Stimulated activated naive CD8-positive, alpha-beta T cell treated with anti-CD3 and anti-CD28 coated beads, Interleukin-15, Interleukin-2, amounts not matched to agents 100 ng/mL and 50 ng/mL, for 24 hours (primary cell): ENCODE results near the gene SYNRG.
A peak's percentile ranks its signal among the peaks of the same experiment; 100 is the strongest.

ENCODE experiments used
- H3K27ac Mint-ChIP-seq: one replicate; pipeline ENCODE4 v1.8.0; 2021; ENCODE audit warnings: mild to moderate bottlenecking, mixed read lengths
- H3K27me3 Mint-ChIP-seq: one replicate; pipeline ENCODE4 v1.8.0; 2021; ENCODE audit warnings: mixed read lengths
- H3K36me3 Mint-ChIP-seq: one replicate; pipeline ENCODE4 v1.8.0; 2021; ENCODE audit warnings: low read depth, mixed read lengths
- H3K4me1 Mint-ChIP-seq: one replicate; pipeline ENCODE4 v1.8.0; 2021; ENCODE audit warnings: low read depth, mixed read lengths
- H3K4me3 Mint-ChIP-seq: one replicate; pipeline ENCODE4 v1.8.0; 2021; ENCODE audit warnings: mild to moderate bottlenecking, mixed read lengths
- H3K9me3 Mint-ChIP-seq: one replicate; pipeline ENCODE4 v1.8.0; 2021; ENCODE audit warnings: mixed read lengths

SYNRG gene

DNA sequence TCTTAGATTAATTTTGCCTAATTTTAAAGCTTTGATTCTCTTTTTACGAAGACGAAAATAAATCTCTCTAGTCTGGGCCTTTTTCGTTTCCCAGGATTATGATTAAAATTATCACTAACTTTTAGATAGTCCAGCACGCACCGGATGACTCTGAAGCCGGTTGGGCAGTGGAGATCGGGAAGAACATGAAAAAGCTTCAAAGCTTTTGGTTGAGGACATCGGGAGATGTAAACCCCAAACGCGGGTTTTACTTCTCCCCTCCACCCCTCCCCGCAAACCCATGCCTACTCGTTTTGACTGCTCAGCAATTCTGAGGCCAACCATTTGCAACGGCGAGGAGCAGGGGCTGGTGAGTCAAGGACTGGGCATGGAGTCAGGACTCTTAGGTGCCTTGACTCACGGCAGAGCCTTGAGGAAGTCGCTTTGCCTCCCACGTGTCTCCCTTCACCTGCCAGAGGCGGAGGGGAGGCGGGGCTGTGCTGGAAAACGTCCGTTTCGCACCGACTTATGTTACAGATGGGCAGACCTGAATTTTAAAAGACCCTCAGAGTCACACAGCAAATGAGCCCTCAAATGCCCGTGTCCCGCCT is 120.5 kb downstream of the SYNRG start:
- Mint-ChIP-seq H3K36me3 (no peaks in the 10 kb centered on the region), H3K27me3 (no peaks in the 10 kb centered on the region), H3K4me1 (peaks cover 50% of the 10 kb centered on the region), H3K27ac (peak overlapping the region; percentile 89), H3K4me3 (peak overlapping the region; percentile 88), H3K9me3 (no peaks in the 10 kb centered on the region)

DNA sequence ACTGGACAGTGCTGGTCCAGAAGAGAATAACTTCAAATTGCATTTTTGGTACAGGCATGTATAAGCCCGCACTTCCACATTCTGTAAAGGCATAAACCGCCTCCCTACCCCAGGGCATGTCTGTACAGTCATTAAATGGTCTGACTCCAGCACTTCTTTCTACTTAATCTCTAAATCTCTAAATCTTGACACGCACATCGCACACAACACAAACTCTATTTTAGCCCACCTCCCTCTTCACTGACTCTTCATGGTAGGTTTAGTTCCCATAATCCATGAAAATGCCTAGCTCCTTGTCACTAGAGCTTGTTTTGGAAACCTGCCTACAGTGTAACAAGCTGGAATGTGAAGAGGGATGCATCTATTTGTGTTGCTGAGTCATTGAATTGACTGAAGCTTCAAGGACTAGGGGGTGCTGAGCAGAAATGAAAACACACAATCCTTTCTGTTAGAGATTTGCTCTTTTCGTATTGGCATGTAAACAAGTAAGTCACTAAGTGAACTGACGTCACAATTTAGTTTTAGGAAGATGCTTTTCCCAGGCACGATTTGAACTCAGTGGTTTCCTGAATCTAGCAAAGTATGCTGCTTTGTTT is 121.1 kb downstream of the SYNRG start:
- Mint-ChIP-seq H3K27me3 (no peaks in the 10 kb centered on the region), H3K4me3 (peak overlapping the region; percentile 88), H3K27ac (peak overlapping the region; percentile 61), H3K4me1 (peaks cover 50% of the 10 kb centered on the region), H3K36me3 (no peaks in the 10 kb centered on the region), H3K9me3 (no peaks in the 10 kb centered on the region)

DNA sequence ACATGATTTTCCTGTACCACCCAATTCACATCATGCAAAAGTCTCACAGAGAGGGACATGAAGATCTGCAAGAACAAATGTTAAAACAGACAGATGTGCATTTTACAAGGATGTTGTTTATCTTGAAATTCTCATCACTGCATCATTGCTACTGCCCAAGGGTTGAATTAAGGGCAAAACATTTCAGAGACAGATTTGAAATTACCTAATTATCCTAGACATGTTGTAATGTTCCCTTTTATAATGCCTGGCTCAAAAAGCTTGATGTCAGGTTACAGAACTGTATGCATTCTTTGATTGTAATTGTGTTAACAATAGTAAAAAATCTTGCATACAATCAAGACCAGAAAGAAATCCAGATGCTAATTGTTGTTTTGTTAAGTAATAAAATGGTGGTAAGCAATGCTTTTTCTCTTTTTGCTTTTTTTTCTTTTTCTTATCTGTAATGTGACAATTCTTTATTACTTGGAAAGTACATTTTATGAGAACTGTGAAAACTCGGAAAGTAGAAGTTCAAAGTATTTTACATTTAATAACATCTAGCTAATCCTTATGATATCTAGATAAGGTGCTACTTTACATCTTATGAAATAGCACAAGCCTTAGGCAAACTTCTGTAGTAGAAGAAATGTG is 123.2 kb downstream of the SYNRG start:
- peaks cover 37% of the 10 kb centered on the region for H3K4me1 Mint-ChIP-seq
- H3K9me3 Mint-ChIP-seq, result no peaks in the 10 kb centered on the region
- H3K4me3 Mint-ChIP-seq, result no peak overlapping the region
- no peaks in the 10 kb centered on the region for H3K27me3 Mint-ChIP-seq
- no peaks in the 10 kb centered on the region for H3K36me3 Mint-ChIP-seq
- no peak overlapping the region for H3K27ac Mint-ChIP-seq

DNA sequence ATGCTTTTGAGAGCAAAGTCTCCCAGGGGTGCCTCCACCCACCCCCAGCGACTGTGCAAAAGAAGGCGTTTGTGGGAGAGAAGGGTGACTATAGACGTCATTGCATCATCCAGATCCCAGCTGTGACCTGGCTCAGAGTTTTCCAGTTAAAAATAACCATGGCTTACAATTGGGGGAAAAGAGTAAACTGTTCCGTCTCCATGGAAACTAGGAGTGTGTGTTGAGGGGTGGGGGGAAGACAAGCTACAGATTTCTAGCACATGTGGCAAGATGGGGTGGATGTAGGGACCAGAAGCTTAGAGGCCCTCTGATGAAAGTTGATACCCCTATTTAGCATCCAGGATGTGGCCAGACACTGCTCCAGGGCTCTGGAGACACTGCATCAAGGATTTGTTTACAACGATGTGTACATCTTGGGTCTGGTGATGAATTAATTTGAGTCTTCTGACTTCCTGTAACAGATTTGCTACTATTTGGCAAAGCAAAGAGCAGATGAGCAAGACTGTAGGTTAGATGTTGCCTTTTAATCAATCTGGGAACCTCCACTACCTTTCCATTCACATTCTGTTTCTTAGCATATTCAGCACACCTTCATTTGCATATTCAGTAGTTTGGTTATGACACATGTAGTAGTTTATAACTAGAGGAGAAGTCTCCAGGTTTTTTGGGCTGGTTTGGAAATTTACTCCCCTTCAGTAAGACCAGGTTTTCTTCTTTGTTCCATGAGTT is 125.7 kb downstream of the SYNRG start:
- peaks cover 12% of the 10 kb centered on the region for H3K36me3 Mint-ChIP-seq

DNA sequence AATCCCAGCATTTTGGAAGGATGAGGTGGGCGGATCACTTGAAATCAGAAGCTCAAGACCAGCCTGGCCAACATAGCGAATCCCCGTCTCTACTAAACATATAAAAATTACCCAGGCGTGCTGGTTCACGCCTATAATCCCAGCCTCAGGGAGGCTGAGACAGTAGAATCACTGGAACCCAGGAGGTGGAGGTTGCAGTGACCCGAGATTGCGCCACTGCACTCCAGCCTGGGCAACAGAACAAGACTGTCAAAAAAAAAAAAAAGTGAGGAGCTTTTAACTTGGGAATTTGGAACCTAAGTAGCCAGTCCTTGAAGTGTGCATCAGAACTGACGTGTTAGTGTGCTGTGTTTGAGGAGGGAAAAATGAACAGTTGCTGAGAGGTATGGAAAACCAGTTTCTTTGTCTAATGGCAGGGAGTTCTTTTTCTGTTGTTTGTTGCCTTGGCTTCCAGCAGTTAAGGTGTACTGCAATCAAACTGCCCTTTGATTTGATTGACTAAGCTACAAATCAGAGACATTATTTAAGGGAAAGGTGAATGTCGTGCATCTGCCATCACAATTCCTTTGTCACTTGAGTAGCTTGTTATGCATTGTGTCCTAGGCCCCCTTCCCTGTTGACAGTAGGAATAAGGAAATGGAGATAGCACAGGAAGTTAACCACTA is 128.1 kb downstream of the SYNRG start:
- Mint-ChIP-seq H3K27ac (no peak overlapping the region), H3K4me1 (peaks cover 14% of the 10 kb centered on the region), H3K27me3 (no peaks in the 10 kb centered on the region), H3K36me3 (peaks cover 27% of the 10 kb centered on the region), H3K9me3 (no peaks in the 10 kb centered on the region), H3K4me3 (no peak overlapping the region)

More for the DNA sequence above, 125.7 kb downstream of the SYNRG start:
- peak overlapping the region; percentile 53 for H3K27ac Mint-ChIP-seq
- no peak overlapping the region for H3K4me3 Mint-ChIP-seq
- no peaks in the 10 kb centered on the region for H3K9me3 Mint-ChIP-seq
- no peaks in the 10 kb centered on the region for H3K27me3 Mint-ChIP-seq
- H3K4me1 Mint-ChIP-seq, result peaks cover 21% of the 10 kb centered on the region

DNA sequence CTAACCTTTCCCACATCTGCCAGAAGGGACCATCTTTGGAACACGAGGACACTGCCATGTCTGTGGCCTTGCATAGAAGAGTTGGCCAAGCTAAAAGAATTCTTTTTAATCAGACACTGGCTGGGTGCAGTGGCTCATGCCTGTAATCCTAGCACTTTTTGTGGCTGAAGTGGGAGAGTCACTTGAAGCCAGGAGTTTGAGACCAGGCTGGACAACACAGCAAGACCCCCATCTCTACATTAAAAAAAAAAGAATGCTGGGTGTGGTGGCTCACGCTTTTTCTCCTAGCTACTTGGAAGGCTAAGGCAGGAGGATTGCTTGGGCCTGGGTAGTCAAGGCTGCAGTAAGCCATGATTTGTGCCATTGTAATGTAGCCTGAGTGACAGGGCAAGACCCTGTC is 128.8 kb downstream of the SYNRG start:
- Mint-ChIP-seq H3K36me3 (peaks cover 34% of the 10 kb centered on the region), H3K4me1 (peaks cover 14% of the 10 kb centered on the region), H3K4me3 (no peak overlapping the region), H3K27me3 (no peaks in the 10 kb centered on the region), H3K27ac (no peak overlapping the region), H3K9me3 (no peaks in the 10 kb centered on the region)

DNA sequence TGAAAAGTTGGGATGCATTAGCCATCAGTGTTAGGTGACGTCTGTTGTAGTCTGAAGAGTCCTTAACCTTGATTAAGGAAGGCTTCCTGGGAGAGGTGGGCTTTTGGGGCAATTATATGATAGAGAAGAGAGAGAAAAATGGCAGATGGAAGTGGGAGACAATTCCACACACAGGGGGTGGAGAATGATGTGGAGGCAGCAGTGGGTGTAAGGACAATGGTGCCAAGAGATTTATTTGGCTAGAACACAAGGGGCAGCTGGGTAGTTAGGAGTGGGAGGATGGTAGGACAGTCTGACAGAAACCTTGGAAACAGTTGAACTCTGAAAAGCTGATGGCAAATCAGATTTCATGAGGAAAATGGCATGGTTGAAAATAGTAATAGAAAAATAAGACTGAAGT is 130.2 kb downstream of the SYNRG start:
- Mint-ChIP-seq H3K4me1 (peaks cover 14% of the 10 kb centered on the region), H3K27me3 (no peaks in the 10 kb centered on the region), H3K36me3 (peaks cover 40% of the 10 kb centered on the region), H3K27ac (no peak overlapping the region), H3K4me3 (no peak overlapping the region), H3K9me3 (no peaks in the 10 kb centered on the region)

DNA sequence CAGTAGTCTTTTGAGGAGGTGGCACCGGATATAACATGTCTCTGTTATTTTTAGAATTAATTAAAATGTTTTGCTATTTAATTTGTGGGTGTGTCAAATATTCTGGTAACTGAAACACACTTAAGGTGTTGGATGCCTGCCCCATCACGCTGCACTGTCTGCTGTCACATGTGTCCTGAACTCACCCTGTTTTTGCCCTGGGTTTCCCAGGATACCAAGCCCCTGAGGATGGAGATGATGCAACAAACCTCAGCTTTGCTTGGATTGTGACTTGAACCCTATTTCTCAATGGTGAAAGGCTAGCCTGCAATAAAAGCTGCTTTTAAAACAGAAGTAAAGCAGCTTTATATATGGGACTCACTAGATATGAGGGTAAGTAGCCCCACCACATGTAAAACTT is 131.0 kb downstream of the SYNRG start:
- Mint-ChIP-seq H3K27me3 (no peaks in the 10 kb centered on the region), H3K4me3 (no peak overlapping the region), H3K4me1 (peaks cover 6% of the 10 kb centered on the region), H3K27ac (no peak overlapping the region), H3K36me3 (peaks cover 47% of the 10 kb centered on the region), H3K9me3 (no peaks in the 10 kb centered on the region)

DNA sequence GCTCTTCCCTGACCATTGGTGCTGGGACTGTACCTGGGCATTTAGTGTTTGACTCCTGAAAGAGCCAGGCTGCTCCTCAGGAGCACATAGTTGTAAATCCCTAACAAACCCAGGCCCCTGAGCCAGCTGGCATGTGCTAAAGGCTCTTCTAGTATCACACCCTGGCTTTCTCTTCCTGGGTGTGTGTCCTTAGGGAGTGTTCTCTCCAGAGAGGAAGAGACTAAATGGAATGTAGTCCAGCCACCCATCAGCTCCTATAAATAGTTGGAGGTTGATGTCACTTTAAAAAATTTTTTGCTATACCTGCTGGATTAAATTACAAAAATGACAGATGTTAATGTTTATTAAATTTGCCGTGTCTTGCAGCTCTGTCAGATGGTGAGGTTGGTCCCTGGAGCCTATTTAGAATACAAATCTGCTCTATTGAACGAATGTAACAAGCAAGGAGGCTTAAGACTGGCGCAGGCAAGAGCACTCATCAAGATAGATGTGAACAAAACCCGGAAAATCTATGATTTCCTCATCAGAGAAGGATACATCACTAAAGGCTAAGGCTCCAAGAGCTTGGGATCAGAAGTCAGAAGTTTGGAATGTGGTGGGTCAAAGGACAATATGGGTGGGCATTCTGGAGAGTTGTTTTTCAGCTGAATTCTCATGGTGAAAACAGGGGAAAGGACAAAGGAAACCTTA is 132.6 kb downstream of the SYNRG start:
- Mint-ChIP-seq H3K4me3 (no peak overlapping the region), H3K4me1 (no peaks in the 10 kb centered on the region), H3K27me3 (no peaks in the 10 kb centered on the region), H3K27ac (peak overlapping the region; percentile 28), H3K36me3 (peaks cover 58% of the 10 kb centered on the region), H3K9me3 (no peaks in the 10 kb centered on the region)

DNA sequence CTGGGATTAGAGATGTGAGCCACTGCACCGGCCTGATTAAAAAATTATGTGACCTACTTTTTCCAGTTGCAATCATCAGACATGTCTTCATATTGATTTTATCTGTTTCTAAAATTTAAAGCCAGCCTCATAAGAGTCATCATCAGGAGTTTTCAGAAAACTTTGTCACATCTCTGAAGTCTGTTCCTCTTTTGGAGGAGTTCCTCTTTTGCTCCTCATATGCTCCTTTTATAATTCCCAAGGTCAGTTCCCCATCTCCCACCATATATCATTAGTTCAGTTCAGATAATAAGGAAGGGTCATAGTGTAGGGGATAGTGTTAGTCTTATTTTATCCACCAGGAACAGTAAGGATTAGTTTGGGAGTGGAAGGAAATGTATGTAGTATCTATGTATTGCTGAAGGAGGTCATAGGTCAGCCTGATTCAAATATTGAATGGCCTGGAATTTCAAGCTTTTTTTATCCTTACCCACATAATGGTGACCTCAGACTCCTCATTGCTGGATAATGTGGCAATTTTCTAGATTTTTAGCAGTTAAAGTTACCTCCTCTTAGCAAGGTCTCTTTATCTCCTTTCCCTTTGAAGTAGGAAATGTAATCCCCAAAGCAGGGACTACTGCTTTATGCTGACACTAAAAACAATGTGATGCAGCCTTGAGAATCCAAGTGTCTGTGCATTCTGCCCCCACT is 133.3 kb downstream of the SYNRG start:
- peaks cover 64% of the 10 kb centered on the region for H3K36me3 Mint-ChIP-seq
- no peaks in the 10 kb centered on the region for H3K27me3 Mint-ChIP-seq
- H3K27ac Mint-ChIP-seq, result peak overlapping the region; percentile 28

DNA sequence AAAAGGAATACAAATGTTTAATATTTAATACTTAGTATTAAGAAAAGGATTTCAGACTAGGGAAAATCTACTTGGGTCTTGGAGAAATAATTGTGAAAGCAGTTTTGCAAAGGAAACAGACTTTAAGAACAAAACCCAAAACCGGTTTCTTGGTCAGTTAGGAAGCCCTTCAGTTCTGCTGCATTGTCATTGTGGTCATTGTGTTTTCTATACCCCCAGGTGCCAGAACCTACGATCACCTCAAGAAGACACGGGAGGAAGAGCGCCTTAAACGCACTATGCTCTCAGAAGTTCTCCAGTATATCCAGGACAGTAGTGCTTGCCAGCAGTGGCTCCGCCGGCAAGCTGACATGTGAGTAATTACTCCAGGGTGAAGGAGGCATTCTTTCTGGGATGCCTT is 139.0 kb downstream of the SYNRG start:
- Mint-ChIP-seq H3K36me3 (peaks cover 61% of the 10 kb centered on the region), H3K9me3 (no peaks in the 10 kb centered on the region), H3K4me1 (no peaks in the 10 kb centered on the region), H3K4me3 (no peak overlapping the region), H3K27ac (no peak overlapping the region), H3K27me3 (no peaks in the 10 kb centered on the region)

More for the DNA sequence above, 133.3 kb downstream of the SYNRG start:
- no peaks in the 10 kb centered on the region for H3K9me3 Mint-ChIP-seq
- no peaks in the 10 kb centered on the region for H3K4me1 Mint-ChIP-seq
- no peak overlapping the region for H3K4me3 Mint-ChIP-seq

DNA sequence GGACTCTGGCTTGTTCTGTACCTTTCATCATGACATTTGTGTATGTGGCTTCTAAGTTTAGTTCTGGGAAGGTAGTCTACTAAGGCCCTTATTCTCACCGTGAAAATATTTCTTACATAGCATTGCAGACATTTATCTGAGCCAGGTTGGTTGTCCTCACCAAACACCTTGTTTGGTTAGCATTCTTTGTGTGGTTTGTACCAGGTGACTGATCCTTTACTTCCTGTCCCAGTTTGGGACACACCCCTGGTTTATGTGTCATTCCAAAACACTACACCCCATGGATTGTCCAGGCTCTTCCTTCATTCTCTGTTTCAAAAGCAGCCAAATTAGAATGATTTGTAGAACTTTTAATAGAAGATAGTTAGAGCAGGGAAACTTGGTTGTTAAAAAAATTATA is 142.7 kb downstream of the SYNRG start:
- Mint-ChIP-seq H3K9me3 (no peaks in the 10 kb centered on the region), H3K27me3 (no peaks in the 10 kb centered on the region), H3K4me1 (peaks cover 4% of the 10 kb centered on the region), H3K4me3 (no peak overlapping the region), H3K27ac (no peak overlapping the region), H3K36me3 (peaks cover 58% of the 10 kb centered on the region)

DNA sequence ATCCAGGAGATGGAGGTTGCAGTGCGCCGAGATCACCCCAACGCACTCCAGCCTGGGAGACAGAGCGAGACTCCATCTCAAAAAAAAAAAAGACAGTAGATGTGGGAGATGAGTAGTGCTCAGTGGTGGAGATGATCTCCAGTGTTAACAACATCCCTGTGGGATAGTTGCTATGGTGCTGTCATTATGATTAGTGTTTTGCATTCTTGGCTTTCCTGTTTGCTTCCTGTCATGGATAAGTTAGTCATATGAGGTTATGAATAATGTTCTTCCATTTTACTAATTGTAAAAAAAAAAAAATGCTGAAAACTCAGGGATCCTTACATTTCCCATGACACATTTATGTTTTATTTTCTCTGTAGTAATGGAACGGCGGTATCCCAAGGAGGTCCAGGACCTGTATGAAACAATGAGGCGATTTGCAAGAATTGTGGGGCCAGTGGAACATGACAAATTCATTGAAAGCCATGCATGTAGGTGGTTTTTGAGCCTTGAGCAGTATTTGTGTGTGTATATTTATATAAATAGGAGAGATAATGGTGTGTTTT is 144.1 kb downstream of the SYNRG start:
- Mint-ChIP-seq H3K9me3 (no peaks in the 10 kb centered on the region), H3K27me3 (no peaks in the 10 kb centered on the region), H3K27ac (no peak overlapping the region), H3K36me3 (peaks cover 53% of the 10 kb centered on the region), H3K4me1 (peaks cover 12% of the 10 kb centered on the region), H3K4me3 (no peak overlapping the region)
